RWPE2 (cell line): ENCODE measurements around the gene TANGO2.

Source experiments
- ATAC-seq: fragments of 200-7000 bp; cut with Tn5 transposase; 3 replicates; pipeline ENCODE4 v1.9.1; 2021; ENCODE audit warnings: low read depth
- DNase-seq: peaks from one replicate; pipeline ENCODE4 v3.0.0-alpha.2; 2020; ENCODE audit warnings: low spot score
- H3K27ac ChIP-seq: fragments of 450-650 bp; 2 replicates; pipeline ENCODE4 v1.5.1; 2017; ENCODE audit warnings: mild to moderate bottlenecking; ENCODE audit not compliant: poor library complexity, severe bottlenecking
- H3K27me3 ChIP-seq: fragments of 250-450 bp; sonication (Bioruptor Pico); 2 replicates; pipeline ENCODE4 v1.5.1; 2021; ENCODE audit warnings: mild to moderate bottlenecking, moderate library complexity; ENCODE audit not compliant: insufficient read depth, poor library complexity, severe bottlenecking
- H3K36me3 ChIP-seq: fragments of 250-450 bp; sonication (Bioruptor Pico); 2 replicates; pipeline ENCODE4 v1.5.1; 2020; ENCODE audit warnings: low read depth, mild to moderate bottlenecking, moderate library complexity
- H3K4me1 ChIP-seq: fragments of 250-450 bp; sonication (Bioruptor Pico); 2 replicates; pipeline ENCODE4 v1.5.1; 2021; ENCODE audit warnings: mild to moderate bottlenecking, moderate library complexity; ENCODE audit not compliant: insufficient read depth, poor library complexity, severe bottlenecking
- H3K4me3 ChIP-seq: fragments of 250-450 bp; sonication (Bioruptor Pico); 2 replicates; pipeline ENCODE4 v1.5.1; 2021; ENCODE audit warnings: mild to moderate bottlenecking, moderate library complexity; ENCODE audit not compliant: severe bottlenecking
- H3K9me3 ChIP-seq: fragments of 250-450 bp; sonication (Bioruptor Pico); 2 replicates; pipeline ENCODE4 v1.5.1; 2021; ENCODE audit warnings: mild to moderate bottlenecking, moderate library complexity; ENCODE audit not compliant: severe bottlenecking
- CTCF ChIP-seq: fragments of 450-650 bp; IDR thresholded peaks from one replicate; pipeline ENCODE4 v1.5.1; 2017; ENCODE audit warnings: mild to moderate bottlenecking, moderate library complexity; ENCODE audit not compliant: poor library complexity, severe bottlenecking

TANGO2 gene

GRCh38 chr22:20056161-20056560, 35.3 kb downstream of the TANGO2 start:
- ATAC-seq = no peak
- Histone ChIP-seq H3K4me1 (peaks cover 1% of the 10 kb centered on the region), H3K36me3 (0 out of 2 replicates have a peak, but pooled peaks cover 1% of the 10 kb centered on the region)

GRCh38 chr22:20056696-20057386, 35.9 kb downstream of the TANGO2 start:
- ATAC-seq = no peak
- Histone ChIP-seq H3K36me3 (no peaks in the 10 kb centered on the region), H3K4me1 (peaks cover 8% of the 10 kb centered on the region), H3K4me3 (no peak overlapping the region), H3K9me3 (no peaks in the 10 kb centered on the region), H3K27ac (no peak overlapping the region), H3K27me3 (no peaks in the 10 kb centered on the region)
- DNase-seq = no peak
- TF ChIP-seq CTCF = no peak

More at GRCh38 chr22:20056161-20056560, 35.3 kb downstream of the TANGO2 start:
- H3K27me3 ChIP-seq = no peaks in the 10 kb centered on the region
- no peak for TF ChIP-seq CTCF
- H3K27ac ChIP-seq = no peak overlapping the region
- no peak overlapping the region for H3K4me3 ChIP-seq
- no peaks in the 10 kb centered on the region for H3K9me3 ChIP-seq
- no peak for DNase-seq

GRCh38 chr22:20057596-20058268, 36.8 kb downstream of the TANGO2 start:
- TF ChIP-seq CTCF = no peak
- Histone ChIP-seq H3K9me3 (no peaks in the 10 kb centered on the region), H3K27me3 (no peaks in the 10 kb centered on the region), H3K4me1 (peaks cover 16% of the 10 kb centered on the region), H3K27ac (no peak overlapping the region), H3K36me3 (no peaks in the 10 kb centered on the region), H3K4me3 (no peak overlapping the region)
- DNase-seq = no peak
- ATAC-seq = no peak

GRCh38 chr22:20058989-20059770, 38.3 kb downstream of the TANGO2 start:
- H3K4me1 ChIP-seq = peaks cover 20% of the 10 kb centered on the region
- no peaks in the 10 kb centered on the region for H3K9me3 ChIP-seq
- ATAC-seq = no peak
- H3K27ac ChIP-seq = no peak overlapping the region
- no peaks in the 10 kb centered on the region for H3K36me3 ChIP-seq
- no peaks in the 10 kb centered on the region for H3K27me3 ChIP-seq
- H3K4me3 ChIP-seq = no peak overlapping the region
- DNase-seq = no peak
- TF ChIP-seq CTCF = no peak
